Raji (cell line): ENCODE results near the gene PRKCZ.

ENCODE experiments used
- POLR2A ChIP-seq: IDR thresholded peaks from 2 replicates; pipeline ENCODE4 v1.6.1; 2011; ENCODE audit warnings: low read depth, low read length, control low read depth; ENCODE audit not compliant: insufficient read depth

The PRKCZ gene

DNA sequence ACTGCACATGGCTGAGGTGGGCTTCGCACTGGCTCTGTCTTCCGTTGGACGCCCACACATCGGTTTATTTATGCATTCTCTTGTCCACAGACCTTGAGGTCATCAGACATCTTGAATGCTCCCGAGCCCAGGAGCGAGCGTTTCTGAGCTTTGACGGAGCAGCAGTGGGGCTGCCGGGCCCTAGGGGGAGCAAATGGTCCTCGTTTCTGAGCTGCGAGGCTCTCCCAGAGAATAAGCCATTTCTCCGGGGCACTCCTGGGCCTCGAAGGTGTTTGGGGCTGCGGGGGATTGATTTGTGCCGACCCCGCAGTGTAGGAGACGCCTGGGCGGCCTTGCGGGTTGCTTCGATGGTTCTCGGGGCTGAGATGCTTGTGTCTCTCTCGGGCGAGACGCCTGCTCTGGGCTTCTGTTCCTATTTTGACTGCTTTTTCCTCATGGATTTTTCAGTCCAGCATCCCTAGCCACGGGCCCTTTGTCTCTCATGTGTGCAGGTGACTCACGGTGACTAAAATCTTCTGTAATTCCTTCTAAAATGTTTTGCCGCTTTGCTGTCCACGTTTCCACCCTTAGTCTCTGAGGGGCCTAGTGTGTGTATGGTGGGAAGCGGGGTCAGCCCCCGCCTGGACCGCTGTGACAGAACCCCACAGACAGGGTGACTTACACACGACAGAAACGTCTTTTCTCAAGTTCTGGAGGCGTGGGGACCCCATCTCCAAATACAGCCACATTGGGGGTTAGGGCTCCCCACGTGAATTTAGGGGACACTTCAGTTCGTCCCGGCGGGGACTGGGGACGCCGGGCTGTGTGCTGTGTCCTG is 82.2 kb downstream of the PRKCZ start:
- no peak for TF ChIP-seq POLR2A

DNA sequence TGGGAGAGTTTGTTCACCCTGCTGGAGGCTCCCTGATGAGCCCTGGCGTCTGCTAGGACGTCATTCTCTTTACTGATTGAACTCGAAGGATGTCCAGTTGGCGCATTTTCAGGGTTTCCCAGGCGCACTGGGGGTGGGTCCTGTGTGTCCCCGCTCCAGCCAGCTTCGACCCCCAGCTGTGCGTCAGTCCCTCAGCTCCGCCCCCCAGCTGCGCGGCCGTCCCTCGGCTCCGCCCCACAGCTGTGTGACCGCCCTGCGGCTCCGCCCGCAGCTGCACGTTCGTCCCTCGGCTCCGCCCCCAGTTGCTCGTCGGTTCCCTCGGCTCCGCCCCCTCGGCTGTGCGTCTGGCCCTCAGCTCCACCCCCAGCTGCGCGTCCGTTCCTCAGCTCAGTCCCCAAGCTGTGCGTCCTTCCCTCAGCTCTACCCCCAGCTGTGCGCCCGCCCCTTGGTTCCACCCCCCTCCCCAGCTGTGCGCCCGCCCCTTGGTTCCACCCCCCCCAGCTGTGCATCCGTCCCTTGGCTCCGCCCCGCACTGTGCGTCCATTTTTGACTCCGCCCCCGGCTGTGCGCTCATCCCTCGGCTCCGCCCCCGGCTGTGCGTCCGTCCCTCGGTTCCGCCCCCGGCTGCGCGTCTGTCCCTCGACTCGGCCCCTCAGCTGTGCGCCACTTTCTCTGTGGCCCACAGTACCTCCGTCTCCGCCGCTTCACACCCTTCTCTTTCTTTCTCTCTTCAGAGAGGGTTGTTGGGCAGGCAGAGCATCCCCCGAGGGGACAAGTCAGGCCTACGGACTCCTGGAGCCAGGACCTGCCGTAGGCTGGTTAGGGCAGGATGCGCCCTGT is 83.0 kb downstream of the PRKCZ start:
- TF ChIP-seq POLR2A: 0 out of 2 replicates have a peak, but pooled peaks have one; percentile 15

DNA sequence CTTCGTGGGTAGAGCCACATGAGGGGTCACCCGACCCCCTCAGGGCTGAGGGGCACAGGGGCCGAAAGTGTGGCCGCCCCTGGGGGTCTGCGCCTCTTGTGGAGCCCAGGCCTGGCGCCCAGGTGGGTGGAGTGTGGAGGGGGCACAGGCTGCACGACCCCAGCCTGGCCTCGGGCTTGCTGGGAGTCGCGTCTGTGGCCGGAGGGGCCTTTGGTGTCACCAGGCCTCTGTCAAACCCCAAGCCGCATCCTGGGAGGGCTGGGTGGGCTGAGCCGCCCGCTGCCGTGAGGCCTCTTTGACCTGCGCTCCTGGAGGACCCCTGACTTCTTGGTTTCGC is 83.6 kb downstream of the PRKCZ start:
- no peak for TF ChIP-seq POLR2A

DNA sequence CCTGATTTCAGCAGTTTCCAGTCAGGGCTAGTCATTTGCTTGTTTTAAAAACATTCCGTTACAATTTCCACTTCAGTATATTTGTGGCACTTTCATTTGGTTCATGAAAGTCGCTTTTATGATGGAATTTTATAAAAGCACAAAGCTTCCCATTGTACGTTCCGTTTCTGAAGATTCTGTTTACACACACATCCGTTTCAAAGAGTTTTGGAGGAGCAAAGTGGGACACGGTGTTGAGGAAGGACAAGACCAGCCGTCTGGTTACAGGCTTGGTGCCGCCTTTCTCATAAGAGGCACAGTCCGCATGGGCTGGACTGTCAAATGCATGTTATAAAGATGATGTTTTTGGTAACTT is 84.0 kb downstream of the PRKCZ start:
- no peak for TF ChIP-seq POLR2A

DNA sequence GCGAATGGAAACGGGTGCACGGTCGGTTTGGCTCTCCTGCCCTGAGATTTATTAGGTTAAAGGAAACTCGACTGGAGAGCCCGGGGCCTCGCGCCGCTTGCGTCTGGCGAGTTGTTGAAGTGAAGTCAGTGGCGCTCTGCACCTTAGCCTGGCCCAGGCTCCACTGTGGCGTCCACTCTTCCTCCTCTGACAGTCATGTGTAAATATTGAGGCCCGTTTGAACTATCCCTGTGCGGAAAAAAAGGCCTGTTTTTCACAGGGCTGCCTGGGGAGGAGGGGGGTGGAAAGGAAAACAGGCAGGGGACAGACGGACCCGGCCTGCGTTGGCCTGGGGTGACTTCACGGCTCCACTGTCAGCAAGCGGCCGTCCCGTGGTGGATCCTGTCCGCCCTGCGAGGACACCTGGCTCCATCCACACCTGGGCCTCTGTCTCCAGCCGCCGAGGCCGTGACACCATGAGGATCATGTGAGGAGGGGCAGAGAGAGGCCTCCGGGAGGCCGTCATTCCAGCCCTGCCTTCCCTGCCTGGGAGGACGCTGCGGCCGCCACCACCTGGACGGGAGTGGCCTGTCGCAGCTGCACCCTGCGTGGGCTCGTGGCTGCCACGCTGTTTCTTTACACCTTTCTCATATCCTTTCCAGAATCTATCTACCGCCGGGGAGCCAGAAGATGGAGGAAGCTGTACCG is 84.6 kb downstream of the PRKCZ start:
- no peak for TF ChIP-seq POLR2A

DNA sequence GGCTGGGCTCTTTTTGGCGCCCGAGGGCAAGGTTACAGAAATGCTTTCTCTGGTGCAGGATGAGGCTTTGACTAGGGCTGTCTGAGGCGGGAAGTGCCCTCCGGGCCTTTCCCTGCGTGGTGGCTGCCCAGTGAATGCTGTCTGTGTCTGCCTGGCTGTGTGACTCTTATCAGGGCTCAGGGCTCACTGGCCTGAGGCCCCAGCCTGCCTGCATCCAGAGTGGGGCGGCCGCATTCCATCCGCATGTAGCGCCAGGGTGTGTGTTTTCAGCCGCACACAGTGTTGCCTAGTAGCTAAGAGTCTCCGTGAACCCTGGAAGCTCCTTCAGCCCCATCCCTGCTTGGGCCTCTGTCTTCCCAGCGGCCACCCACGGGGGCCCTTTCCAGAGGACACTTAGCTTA is 85.2 kb downstream of the PRKCZ start:
- TF ChIP-seq POLR2A: no peak

DNA sequence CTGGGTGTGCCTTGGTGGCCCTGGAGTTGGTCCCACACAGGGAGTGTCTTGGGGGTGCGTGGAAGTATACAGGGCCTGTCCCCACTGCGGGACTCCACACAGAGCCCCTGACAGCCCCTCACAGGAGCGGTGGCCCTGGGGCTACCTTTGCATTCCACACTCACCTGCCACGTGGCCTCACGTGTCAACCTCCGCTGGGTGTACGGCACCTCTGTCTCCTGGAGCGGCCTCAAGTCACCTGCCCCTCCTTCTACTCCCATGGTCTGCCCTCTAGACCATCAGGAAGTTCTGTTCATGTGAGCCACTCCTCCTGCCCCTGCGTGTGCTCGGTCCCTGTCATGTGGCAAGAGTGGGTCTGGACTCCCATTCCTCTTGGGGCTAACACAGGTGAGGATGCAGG is 85.7 kb downstream of the PRKCZ start:
- TF ChIP-seq POLR2A: no peak

DNA sequence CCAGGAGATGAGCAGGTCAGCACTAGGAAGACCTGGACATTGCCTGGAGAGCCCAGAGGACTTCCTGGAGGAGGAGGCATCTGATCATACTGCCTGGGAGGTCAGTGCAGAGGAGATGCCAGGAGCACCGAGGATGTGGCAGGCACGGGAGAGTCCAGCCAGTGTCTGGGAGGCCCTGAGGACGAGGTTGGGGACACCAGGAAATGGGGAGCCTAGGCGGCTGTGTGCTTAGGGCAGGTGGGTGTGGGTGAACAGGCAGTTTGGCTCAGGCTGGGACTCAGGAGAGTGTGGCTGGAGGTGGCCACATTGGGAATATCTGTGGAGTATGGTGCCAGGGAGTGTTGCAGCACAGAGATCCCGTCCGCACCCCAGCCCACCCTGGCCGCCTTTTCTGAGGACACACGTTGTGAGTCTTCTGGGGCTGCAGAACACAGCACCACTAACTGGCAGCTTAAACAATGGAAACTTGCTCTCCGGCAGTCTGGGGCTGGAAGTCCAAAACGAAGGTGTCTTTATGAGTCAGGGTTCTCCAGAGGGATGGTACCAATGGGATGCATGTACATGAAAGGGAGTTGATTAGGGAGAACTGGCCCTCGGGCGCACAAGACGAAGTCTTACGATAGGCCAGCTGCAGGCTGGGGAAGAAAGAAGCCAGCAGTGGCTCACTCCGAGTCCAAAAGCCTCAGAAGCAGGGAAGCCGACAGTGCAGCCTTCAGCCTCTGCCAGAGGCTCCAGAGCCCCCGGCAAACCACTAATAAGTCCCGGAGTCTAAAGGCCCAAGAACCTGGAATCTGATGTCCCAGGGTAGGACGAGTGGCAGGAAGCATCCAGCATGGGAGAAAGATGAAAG is 86.4 kb downstream of the PRKCZ start:
- no peak for TF ChIP-seq POLR2A

DNA sequence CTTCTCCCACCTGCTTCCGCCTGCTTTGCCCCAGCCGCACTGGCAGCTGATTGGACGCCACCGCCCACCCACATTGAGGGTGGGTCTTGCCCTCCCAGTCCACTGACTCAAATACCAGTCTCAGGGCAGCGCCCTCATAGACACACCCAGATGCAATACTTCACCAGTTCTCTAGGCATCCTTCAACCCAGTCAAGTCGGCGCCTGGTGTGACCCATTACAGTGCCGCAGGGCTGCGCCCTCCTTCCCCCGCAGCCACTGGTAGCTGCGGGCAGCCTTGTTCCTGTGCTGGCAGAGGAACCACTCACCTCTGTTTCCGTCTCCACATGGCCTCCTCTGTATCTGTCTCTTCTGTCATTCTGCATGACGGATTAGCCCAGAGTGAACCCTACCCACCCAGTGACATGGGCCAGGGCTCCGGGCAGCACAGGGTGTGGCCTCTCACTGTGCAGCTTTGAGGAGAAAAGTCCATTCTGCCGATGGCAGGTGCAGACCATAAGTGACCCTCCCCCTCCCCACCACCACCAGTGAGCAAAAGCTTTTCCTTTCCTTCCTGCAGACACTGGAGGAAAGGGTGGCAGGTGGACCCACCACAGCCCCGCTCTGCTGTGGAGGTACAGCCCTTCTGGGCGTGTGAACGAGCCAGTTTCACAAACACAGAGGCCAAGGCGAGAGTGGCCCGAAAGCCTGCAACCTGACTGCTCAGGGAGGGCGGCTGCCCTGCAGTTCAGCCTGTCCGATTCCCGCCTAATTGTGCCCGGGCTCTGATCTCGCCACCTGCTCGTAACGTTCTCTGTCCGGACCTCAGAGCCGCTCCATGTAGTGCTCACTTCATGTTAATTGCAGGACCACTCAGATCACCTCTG is 87.3 kb downstream of the PRKCZ start:
- no peak for TF ChIP-seq POLR2A

DNA sequence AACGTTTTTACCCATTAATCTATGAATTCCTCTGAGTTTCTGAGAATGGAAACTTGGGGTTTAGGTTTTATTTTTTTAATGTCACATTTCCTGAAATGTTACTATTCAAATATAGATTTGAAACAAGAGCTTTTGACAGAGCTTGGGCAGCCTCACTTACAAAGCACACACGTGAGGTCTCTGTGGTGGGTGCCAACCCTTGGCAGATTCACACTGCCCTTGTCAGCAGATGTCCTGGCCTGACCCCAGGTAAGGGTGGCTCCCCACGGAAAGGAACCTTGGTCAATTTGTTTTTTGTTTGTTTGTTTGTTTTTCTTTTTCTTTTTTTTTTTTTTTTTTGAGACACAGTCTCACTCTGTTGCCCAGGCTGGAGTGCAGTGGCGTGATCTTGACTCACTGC is 90.8 kb downstream of the PRKCZ start:
- TF ChIP-seq POLR2A: no peak

DNA sequence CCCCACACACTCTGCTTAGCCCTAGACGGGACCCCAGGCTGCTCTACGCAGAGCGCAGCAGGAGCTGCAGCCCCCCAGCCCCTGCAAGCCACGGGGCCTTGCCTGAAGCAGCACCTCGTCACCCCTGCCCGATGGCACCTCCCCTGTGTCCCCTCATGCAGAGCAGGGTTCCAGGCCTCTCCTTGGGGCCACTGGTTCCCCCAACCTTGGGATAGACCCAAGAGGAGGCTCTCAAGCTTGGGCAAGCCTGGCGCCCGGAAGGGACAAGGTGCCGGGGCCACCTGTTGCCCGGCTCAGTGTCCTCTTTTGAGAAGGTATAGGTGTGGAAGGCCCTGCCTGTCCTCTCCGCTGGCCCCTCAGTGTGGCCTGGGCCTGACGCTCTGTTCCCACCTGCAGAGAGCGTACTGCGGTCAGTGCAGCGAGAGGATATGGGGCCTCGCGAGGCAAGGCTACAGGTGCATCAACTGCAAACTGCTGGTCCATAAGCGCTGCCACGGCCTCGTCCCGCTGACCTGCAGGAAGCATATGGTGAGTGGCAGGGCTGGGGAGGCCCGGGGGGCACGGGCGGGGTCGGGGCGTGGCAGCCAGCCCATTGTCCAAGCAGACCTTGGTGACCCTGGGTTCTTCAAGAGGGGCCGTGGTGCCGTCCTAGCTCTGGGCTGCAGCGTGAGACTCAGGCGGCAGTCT is 93.7 kb downstream of the PRKCZ start:
- TF ChIP-seq POLR2A: no peak

DNA sequence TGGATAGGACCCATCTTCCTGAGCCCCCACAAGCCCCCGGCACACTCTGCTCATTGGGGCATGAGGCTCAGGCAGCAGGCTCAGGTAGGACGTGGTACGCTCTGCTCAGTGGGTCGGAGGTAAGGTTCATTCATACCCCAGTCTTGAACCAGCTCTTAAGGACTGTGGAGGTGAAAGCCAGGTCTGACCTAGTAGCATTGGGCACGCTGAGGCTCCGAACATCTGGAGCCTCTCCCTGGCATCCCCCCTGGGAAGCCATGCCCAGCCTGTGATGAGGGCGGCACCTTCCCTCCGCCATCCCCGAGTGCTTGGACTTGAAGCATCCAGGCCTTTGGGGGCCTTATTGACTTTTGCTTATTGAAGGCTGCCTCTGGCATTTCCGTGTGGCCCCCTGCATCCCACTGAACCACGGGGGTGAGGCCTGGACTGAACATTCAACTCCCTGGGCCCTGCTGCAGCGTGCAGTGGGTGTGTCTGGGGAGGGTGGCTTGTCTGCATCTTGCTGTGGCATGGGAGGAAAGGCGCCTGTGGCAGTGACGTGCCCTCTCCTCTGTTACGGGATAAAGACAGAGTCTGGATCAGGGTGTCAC is 94.4 kb downstream of the PRKCZ start:
- no peak for TF ChIP-seq POLR2A
